ENCODE measurements around the gene YES1.
"Not testable (repeated sequence)": the region's sequence is repeated elsewhere in the genome, so short reads cannot be mapped to it uniquely, and the experiment has no call there.

The YES1 gene

DNA sequence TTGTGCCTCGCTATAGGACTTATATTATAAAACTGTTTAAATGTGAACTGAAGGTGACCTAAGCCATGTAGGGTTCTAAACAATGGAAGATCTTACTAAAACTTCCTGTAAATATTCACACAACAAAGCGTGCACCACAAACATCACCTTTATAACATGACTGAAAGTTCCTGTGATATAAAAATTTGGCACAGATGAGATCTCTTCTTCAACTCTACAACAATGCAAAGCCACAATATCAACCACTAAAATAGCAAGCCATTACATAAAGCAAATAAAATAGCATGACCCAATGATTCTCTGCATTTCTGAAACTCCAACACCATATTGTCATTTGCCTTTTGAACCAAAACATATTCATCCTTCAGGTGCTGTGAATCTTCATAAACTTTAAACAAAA, 3.5 kb downstream of the YES1 start:
- no peak overlapping the region for H3K4me3 ChIP-seq (ENCODE audit: low read depth, low read length)
- no peak for TF ChIP-seq CTCF (IDR thresholded peaks at IDR 0.05; ENCODE audit: borderline replicate concordance, insufficient read depth, low read depth, low read length)

- TF ChIP-seq CTCF (IDR thresholded peaks at IDR 0.05; ENCODE audit: borderline replicate concordance, insufficient read depth, low read depth, low read length) = no peak
- H3K4me3 ChIP-seq (ENCODE audit: low read depth, low read length) = no peak overlapping the region
Measured at GRCh38 chr18:808086-808485, 4.0 kb downstream of the YES1 start.

GRCh38 chr18:805755-806110, 6.3 kb downstream of the YES1 start:
- no peak overlapping the region for H3K4me3 ChIP-seq (ENCODE audit: low read depth, low read length)
- no peak for TF ChIP-seq CTCF (IDR thresholded peaks at IDR 0.05; ENCODE audit: borderline replicate concordance, insufficient read depth, low read depth, low read length)

DNA sequence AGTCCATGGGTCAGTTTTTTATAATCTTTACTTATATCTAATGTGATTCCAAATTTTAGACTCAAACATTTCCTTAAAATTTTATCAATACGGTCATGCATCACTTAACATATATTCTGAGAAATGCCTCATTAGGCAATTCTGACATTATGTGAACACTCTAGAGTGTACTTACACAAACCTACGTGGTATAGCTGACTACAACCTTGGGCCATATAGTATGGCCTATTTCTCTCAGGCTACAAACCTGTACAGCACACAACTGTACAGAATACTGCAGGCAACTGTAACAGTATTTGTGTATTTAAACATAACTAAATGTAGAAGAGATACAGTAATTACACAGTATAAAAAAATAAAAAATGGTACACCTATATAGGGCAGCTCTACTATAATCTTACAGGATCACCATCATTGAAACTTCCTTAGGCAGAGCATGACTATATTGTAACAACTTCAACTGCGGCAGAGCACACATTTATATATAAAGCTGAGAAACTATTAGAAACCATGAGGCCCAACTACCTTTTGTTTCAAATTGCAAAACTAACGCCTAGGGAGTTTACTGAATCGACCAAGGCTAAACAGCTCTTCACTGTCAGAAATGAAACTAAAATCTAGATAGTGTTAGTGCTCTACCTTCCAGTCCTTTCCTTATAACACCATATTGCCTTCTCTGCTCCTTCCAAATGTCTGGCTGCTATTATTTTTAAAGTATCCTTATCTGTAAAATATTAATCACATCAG, 6.9 kb downstream of the YES1 start:
- H3K4me3 ChIP-seq (ENCODE audit: low read depth, low read length) = no peak overlapping the region
- TF ChIP-seq CTCF (IDR thresholded peaks at IDR 0.05; ENCODE audit: borderline replicate concordance, insufficient read depth, low read depth, low read length) = no peak

GRCh38 chr18:801137-801536, 10.9 kb downstream of the YES1 start:
- no peak for TF ChIP-seq CTCF (IDR thresholded peaks at IDR 0.05; ENCODE audit: borderline replicate concordance, insufficient read depth, low read depth, low read length)
- H3K4me3 ChIP-seq (ENCODE audit: low read depth, low read length) = no peak overlapping the region

DNA sequence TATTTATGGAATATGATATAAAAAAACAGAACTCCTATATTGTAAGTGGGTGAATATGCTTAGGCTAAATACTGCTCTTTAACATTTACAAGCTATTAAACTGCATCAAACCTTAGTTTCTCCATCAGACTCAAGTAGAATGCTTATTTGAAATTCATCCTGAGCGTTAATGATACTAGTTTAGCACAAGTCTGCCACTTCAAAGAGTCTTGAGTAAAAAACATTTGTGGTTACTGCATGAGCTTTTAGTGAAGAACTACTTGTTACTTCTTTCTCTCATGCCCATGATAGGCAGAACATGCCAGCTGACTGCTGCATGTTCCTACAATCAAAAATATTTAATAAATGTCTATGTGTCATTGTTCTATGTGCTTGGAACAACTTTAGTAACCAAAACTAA, 12.1 kb downstream of the YES1 start:
- TF ChIP-seq CTCF (IDR thresholded peaks at IDR 0.05; ENCODE audit: borderline replicate concordance, insufficient read depth, low read depth, low read length) = no peak
- no peak overlapping the region for H3K4me3 ChIP-seq (ENCODE audit: low read depth, low read length)

- H3K4me3 ChIP-seq (ENCODE audit: low read depth, low read length) = not testable (repeated sequence)
Measured at GRCh38 chr18:795383-795782, 16.7 kb downstream of the YES1 start.

- H3K4me3 ChIP-seq (ENCODE audit: low read depth, low read length) = no peak overlapping the region
- TF ChIP-seq CTCF (IDR thresholded peaks at IDR 0.05; ENCODE audit: borderline replicate concordance, insufficient read depth, low read depth, low read length) = no peak
Measured at GRCh38 chr18:789397-789796, 22.6 kb downstream of the YES1 start.
